Stimulated activated naive B cell treated with anti-CD40 and anti-IgM and Interleukin-4, amounts not matched to agents 10 μg/mL and 1 μg/mL and 100 μg/mL, for 72 hours (primary cell): Measurements from ENCODE around the gene SCART1.

ENCODE experiments used
- ATAC-seq, 2 donors: fragments of 150-1000 bp; cut with Tn5 transposase; replicated peaks; 2 replicates each; pipeline ENCODE4 v1.10.0; 2021; ENCODE audit warnings: moderate library complexity in 1 of 2
- DNase-seq: peaks from one replicate; pipeline ENCODE4 v3.0.0; 2021
- H3K27ac Mint-ChIP-seq: one replicate; pipeline ENCODE4 v1.8.0; 2022; ENCODE audit warnings: mild to moderate bottlenecking, mixed read lengths
- H3K27me3 Mint-ChIP-seq, 2 donors: one replicate each; pipeline ENCODE4 v1.8.0; 2022; ENCODE audit warnings: mixed read lengths in 2 of 2
- H3K36me3 Mint-ChIP-seq, 2 donors: one replicate each; pipeline ENCODE4 v1.8.0; 2022; ENCODE audit warnings: mixed read lengths in 2 of 2, mild to moderate bottlenecking in 1 of 2
- H3K4me1 Mint-ChIP-seq, 2 donors: one replicate each; pipeline ENCODE4 v1.8.0; 2022; ENCODE audit warnings: mixed read lengths in 2 of 2, mild to moderate bottlenecking in 1 of 2
- H3K4me3 Mint-ChIP-seq, 2 donors: one replicate each; pipeline ENCODE4 v1.8.0; 2022; ENCODE audit warnings: mild to moderate bottlenecking in 2 of 2, mixed read lengths in 2 of 2, moderate library complexity in 1 of 2
- H3K9me3 Mint-ChIP-seq, 2 donors: one replicate each; pipeline ENCODE4 v1.8.0; 2022; ENCODE audit warnings: mixed read lengths in 2 of 2, mild to moderate bottlenecking in 1 of 2

The SCART1 gene

GRCh38 chr10:133456041-133456951, 2.6 kb downstream of the SCART1 start:
- Mint-ChIP-seq H3K9me3 (no peaks in the 10 kb centered on the region), H3K4me1 (no peaks in the 10 kb centered on the region), H3K4me3 (no peak overlapping the region), H3K36me3 (peaks cover 0 to 5% of the 10 kb centered on the region in 2 donors), H3K27ac (no peak overlapping the region), H3K27me3 (no peaks in the 10 kb centered on the region)
- ATAC-seq, result no peak
- no peak for DNase-seq

GRCh38 chr10:133457100-133457841, 3.5 kb downstream of the SCART1 start:
- no peak for ATAC-seq
- H3K4me3 Mint-ChIP-seq, result no peak overlapping the region
- no peak overlapping the region for H3K27ac Mint-ChIP-seq
- H3K4me1 Mint-ChIP-seq, result no peaks in the 10 kb centered on the region
- H3K9me3 Mint-ChIP-seq, result no peaks in the 10 kb centered on the region
- H3K27me3 Mint-ChIP-seq, result no peaks in the 10 kb centered on the region
- no peak for DNase-seq
- peaks cover 0 to 5% of the 10 kb centered on the region in 2 donors for H3K36me3 Mint-ChIP-seq

- H3K4me1 Mint-ChIP-seq, result no peaks in the 10 kb centered on the region
- H3K9me3 Mint-ChIP-seq, result no peaks in the 10 kb centered on the region
- H3K27ac Mint-ChIP-seq, result no peak overlapping the region
- ATAC-seq, result no peak
- no peak for DNase-seq
- H3K4me3 Mint-ChIP-seq, result no peak overlapping the region
- peaks cover 0 to 5% of the 10 kb centered on the region in 2 donors for H3K36me3 Mint-ChIP-seq
- no peaks in the 10 kb centered on the region for H3K27me3 Mint-ChIP-seq
These were observed 4.4 kb downstream of the SCART1 start for GRCh38 chr10:133458021-133458709.

GRCh38 chr10:133458710-133459453, 5.1 kb downstream of the SCART1 start:
- no peak for ATAC-seq
- Mint-ChIP-seq H3K27ac (no peak overlapping the region), H3K9me3 (no peaks in the 10 kb centered on the region), H3K4me3 (no peak overlapping the region), H3K27me3 (no peaks in the 10 kb centered on the region), H3K4me1 (no peaks in the 10 kb centered on the region), H3K36me3 (peaks cover 0 to 5% of the 10 kb centered on the region in 2 donors)
- no peak for DNase-seq

GRCh38 chr10:133459454-133460207, 5.9 kb downstream of the SCART1 start:
- peaks cover 0 to 5% of the 10 kb centered on the region in 2 donors for H3K36me3 Mint-ChIP-seq
- no peaks in the 10 kb centered on the region for H3K9me3 Mint-ChIP-seq
- no peaks in the 10 kb centered on the region for H3K27me3 Mint-ChIP-seq
- H3K27ac Mint-ChIP-seq, result no peak overlapping the region
- ATAC-seq (no peak), DNase-seq (no peak)
- no peaks in the 10 kb centered on the region for H3K4me1 Mint-ChIP-seq
- H3K4me3 Mint-ChIP-seq, result no peak overlapping the region

- ATAC-seq (no peak), DNase-seq (no peak)
- Mint-ChIP-seq H3K4me1 (no peaks in the 10 kb centered on the region), H3K27me3 (no peaks in the 10 kb centered on the region), H3K27ac (peak overlapping the region; percentile 31), H3K9me3 (no peaks in the 10 kb centered on the region), H3K36me3 (peaks cover 0 to 5% of the 10 kb centered on the region in 2 donors), H3K4me3 (no peak overlapping the region)
These were observed 6.5 kb downstream of the SCART1 start for GRCh38 chr10:133460208-133460769.

- peaks cover 0 to 5% of the 10 kb centered on the region in 2 donors for H3K36me3 Mint-ChIP-seq
- H3K4me1 Mint-ChIP-seq, result no peaks in the 10 kb centered on the region
- ATAC-seq, result no peak
- no peaks in the 10 kb centered on the region for H3K9me3 Mint-ChIP-seq
- H3K4me3 Mint-ChIP-seq, result no peak overlapping the region
- no peak for DNase-seq
- no peak overlapping the region for H3K27ac Mint-ChIP-seq
- no peaks in the 10 kb centered on the region for H3K27me3 Mint-ChIP-seq
These were observed 7.3 kb downstream of the SCART1 start for GRCh38 chr10:133461027-133461426.

- Mint-ChIP-seq H3K4me3 (no peak overlapping the region), H3K36me3 (peaks cover 2 to 5% of the 10 kb centered on the region in 2 donors), H3K27ac (no peak overlapping the region), H3K9me3 (no peaks in the 10 kb centered on the region), H3K4me1 (no peaks in the 10 kb centered on the region), H3K27me3 (peaks cover 0 to 3% of the 10 kb centered on the region in 2 donors)
- DNase-seq, result no peak
- ATAC-seq, result no peak
These were observed 8.1 kb downstream of the SCART1 start for GRCh38 chr10:133461841-133462240.

GRCh38 chr10:133462512-133463305, 9.0 kb downstream of the SCART1 start:
- DNase-seq, result no peak
- no peak overlapping the region for H3K27ac Mint-ChIP-seq
- peaks cover 0 to 3% of the 10 kb centered on the region in 2 donors for H3K27me3 Mint-ChIP-seq
- no peaks in the 10 kb centered on the region for H3K4me1 Mint-ChIP-seq
- H3K9me3 Mint-ChIP-seq, result no peaks in the 10 kb centered on the region
- no peak for ATAC-seq
- H3K36me3 Mint-ChIP-seq, result peaks cover 7 to 13% of the 10 kb centered on the region in 2 donors
- H3K4me3 Mint-ChIP-seq, result no peak overlapping the region

- peaks cover 17 to 21% of the 10 kb centered on the region in 2 donors for H3K36me3 Mint-ChIP-seq
- DNase-seq (no peak), ATAC-seq (no peak)
- no peak overlapping the region for H3K27ac Mint-ChIP-seq
- H3K4me3 Mint-ChIP-seq, result no peak overlapping the region
- peaks cover 0 to 3% of the 10 kb centered on the region in 2 donors for H3K27me3 Mint-ChIP-seq
- H3K4me1 Mint-ChIP-seq, result no peaks in the 10 kb centered on the region
- H3K9me3 Mint-ChIP-seq, result peaks cover 0 to 3% of the 10 kb centered on the region in 2 donors
These were observed 10.9 kb downstream of the SCART1 start for GRCh38 chr10:133464582-133465031.

- no peak for DNase-seq
- Mint-ChIP-seq H3K4me1 (no peaks in the 10 kb centered on the region), H3K27ac (no peak overlapping the region), H3K4me3 (no peak overlapping the region), H3K9me3 (peaks cover 0 to 3% of the 10 kb centered on the region in 2 donors), H3K36me3 (peaks cover 21 to 25% of the 10 kb centered on the region in 2 donors), H3K27me3 (peaks cover 0 to 3% of the 10 kb centered on the region in 2 donors)
- no peak for ATAC-seq
These were observed 11.6 kb downstream of the SCART1 start for GRCh38 chr10:133465191-133465949.
